Globus pallidus (tissue), 1 donor: ENCODE data around the gene MUC5AC.

Source experiments
- DNase-seq: peaks from one replicate; pipeline ENCODE4 v3.0.0-alpha.2; 2015; ENCODE audit warnings: low spot score

MUC5AC gene

GRCh38 chr11:1225386-1226225 lies 67.9 kb downstream of the MUC5AC start:
- DNase-seq = no peak

DNA sequence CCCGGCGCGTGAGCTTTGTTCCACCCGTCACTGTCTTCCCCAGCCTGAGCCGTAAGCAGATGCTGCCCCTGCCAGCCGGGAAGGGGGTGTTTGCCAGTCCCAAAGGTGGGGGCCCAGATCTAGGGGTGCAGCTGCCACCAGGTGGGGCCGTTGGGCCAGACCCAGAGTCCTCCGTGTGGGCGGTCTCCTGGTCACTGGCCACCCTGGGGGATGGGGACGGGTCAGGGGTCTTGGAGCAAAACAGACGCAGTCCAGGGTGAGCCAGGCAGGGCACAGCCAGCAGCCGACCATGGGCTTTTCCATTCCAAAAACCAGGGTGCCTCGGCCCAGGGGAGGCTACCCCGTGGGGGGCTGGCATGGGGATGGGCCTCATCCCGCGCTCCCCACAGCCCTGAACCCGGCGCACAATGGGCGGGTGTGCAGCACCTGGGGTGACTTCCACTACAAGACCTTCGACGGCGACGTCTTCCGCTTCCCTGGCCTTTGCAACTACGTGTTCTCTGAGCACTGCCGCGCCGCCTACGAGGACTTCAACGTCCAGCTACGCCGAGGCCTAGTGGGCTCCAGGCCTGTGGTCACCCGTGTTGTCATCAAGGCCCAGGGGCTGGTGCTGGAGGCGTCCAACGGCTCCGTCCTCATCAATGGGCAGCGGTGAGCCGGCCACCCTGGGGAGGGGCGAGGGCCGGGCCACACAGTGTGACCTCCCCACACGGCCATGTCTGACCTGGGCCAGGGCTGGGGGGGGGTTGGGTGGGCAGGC lies 68.7 kb downstream of the MUC5AC start:
- DNase-seq = no peak

GRCh38 chr11:1226986-1227550 lies 69.3 kb downstream of the MUC5AC start:
- no peak for DNase-seq

DNA sequence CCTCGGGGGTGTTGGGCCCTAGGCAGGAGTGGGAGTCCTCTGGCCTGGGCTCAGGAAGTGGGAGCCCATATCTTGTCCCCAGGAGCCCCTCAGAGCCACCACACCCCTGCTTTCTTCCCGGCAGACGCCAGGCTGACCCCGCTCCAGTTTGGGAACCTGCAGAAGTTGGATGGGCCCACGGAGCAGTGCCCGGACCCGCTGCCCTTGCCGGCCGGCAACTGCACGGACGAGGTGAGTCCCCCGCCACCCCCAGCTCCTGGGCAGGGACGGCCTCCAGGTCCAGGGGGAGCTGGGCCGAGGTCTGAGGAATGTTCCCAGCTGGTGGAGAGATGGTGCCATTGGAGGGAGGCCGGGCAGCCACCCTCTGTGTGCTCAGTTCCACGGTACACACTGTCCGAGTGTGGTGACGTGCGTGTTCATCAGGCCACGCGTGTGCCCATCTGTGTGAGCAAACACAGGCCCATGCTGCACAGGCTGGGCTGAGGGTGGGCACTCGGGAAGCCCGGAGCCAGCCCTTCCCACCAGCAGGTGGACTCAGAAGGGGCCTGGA lies 69.9 kb downstream of the MUC5AC start:
- no peak for DNase-seq

DNA sequence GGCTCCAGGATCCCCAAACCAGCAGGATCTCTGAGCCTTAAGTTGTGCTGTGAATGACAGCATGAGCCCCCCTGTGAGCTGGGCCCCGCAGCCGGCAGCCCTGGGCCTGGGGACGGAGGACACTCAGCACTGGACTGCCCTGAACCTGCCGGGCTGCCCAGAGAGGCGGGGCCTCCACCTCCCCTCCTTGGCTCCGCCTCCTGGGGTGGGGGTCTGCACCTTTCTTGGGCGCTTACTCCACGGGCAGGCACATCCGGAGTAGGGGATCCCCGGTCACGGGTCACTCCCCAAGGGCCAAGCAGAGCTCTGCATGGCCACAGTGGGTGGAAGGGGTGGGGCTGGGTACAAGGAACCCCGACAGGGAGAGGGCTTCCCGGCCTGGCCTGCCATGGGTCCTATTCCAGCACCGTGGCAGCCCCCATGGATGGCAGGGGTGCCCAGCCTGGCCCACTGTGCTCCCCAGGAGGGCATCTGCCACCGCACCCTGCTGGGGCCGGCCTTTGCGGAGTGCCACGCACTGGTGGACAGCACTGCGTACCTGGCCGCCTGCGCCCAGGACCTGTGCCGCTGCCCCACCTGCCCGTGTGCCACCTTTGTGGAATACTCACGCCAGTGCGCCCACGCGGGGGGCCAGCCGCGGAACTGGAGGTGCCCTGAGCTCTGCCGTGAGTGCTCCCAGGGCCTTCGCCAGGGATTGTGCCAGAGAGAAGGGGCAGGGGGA lies 70.5 kb downstream of the MUC5AC start:
- no peak for DNase-seq

- DNase-seq = no peak
Measured at GRCh38 chr11:1228921-1229451, 71.2 kb downstream of the MUC5AC start.

GRCh38 chr11:1229471-1230120 lies 71.8 kb downstream of the MUC5AC start:
- DNase-seq = no peak

DNA sequence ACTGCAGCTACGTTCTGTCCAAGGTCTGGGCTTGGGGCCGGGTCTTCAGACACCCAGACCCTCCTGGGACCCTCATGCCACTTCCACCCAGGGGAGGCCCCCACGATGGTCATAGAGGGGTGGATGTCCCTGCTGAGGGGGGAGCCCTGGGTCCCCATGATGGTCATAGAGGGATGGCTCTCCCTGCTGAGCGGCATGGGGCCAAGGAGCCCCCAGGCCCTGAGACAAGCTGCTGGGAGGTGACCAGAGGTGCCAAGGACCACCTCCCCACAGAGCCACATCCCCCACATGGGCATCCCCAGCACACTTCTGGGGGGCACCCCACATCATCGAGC lies 72.3 kb downstream of the MUC5AC start:
- DNase-seq = no peak

DNA sequence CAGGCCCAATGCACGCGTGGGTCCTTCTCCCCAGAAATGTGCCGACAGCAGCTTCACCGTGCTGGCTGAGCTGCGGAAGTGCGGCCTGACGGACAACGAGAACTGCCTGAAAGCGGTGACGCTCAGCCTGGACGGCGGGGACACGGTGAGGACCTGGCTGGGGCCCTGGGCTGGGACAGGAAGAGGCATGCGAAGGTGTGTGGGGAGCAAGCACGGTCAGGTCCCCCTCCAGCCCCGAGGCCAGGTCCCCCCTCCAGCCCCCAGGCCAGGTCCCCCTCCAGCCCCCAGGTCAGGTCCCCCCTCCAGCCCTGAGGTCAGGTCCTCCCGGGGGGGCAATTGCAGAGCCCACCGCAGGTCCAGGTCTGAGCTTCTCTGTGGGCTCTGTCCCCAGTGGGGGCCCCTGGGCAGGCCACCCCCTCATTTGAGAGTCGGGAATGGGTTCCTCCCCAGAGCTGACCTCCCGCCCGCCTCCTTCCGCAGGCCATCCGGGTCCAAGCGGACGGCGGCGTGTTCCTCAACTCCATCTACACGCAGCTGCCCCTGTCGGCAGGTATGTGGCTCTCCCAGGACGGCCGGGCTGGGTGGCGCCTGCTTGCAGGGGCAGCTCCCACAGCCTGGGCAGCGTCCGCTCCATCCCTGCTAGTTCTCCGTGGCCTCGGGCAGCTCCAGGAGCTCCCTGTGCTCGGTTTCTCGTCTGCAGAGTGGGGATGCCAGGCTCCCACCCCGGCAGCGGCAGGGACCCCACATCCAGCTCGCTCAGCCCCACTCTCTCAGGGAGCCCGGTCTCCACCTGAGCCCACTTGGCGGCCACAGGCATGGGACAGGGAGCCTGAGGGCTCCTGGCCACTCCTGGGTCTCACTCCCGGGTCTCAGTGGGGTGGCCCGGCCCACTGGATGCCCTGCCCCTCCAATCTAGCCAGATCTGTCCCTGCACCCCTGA lies 73.0 kb downstream of the MUC5AC start:
- DNase-seq = no peak

GRCh38 chr11:1231396-1232020 lies 73.8 kb downstream of the MUC5AC start:
- no peak for DNase-seq

GRCh38 chr11:1232021-1232882 lies 74.5 kb downstream of the MUC5AC start:
- DNase-seq = no peak

DNA sequence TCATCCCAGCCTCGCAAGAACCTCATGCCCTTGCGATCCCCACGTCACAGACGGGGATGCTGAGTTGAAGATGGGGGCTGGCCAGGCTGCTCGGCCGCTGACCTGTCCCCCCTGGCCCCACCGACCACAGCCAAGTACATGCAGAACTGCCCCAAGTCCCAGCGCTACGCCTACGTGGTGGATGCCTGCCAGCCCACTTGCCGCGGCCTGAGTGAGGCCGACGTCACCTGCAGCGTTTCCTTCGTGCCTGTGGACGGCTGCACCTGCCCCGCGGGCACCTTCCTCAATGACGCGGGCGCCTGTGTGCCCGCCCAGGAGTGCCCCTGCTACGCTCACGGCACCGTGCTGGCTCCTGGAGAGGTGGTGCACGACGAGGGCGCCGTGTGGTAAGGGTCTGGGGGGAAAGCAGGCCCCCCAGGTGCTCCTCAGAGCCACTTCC lies 75.1 kb downstream of the MUC5AC start:
- DNase-seq = no peak

GRCh38 chr11:1233351-1234053 lies 75.7 kb downstream of the MUC5AC start:
- DNase-seq = no peak

DNA sequence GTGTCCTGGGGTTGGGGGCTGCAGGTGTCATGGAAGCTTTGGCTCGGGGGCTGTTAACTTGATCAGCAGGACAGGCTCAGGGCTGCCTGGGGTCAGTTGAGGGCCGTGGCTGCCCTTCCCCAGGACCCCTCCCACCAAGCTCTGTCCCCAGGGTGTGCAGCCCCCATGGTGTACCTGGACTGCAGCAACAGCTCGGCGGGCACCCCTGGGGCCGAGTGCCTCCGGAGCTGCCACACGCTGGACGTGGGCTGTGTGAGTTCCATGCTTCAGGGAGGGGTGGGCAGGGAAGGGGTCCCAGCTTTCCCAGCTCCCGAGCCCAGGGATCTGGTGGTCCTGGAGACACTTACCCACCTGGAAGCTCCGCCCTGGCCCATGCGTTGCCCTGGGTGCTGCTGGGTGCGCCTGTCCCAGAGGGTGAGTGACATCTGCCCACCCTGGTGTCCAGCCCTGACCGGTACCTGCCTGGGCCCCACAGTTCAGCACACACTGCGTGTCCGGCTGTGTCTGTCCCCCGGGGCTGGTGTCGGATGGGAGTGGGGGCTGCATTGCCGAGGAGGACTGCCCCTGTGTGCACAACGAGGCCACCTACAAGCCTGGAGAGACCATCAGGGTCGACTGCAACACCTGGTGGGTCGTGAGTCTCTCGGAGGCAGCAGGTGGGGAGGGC lies 76.4 kb downstream of the MUC5AC start:
- DNase-seq = no peak

GRCh38 chr11:1234771-1235305 lies 77.1 kb downstream of the MUC5AC start:
- DNase-seq = no peak

DNA sequence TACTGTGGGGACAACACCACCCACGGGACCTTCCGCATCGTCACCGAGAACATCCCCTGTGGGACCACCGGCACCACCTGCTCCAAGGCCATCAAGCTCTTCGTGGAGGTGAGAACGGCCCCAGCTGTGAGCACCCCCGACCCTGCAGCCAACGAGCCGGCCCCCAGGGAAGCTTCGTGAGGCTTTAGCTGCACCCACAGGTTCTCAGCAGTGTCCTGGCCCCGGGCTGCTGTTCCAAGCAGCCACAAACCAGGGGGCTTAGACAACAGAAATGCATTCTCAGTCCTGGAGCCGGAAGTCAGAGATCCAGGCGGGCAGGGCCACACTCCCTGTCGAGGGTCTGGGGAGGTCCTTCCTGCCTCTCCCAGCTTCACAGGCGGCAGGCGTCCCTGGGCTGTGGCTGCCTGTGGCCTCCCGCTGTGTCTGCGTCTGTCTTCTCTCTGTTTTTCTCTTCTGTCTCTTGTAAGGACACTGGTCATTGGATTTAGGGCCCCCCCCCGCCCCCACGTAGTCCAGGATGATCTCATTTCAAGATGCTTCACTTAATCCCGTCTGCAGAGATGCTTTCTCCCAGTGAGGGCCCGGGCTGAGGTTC lies 77.7 kb downstream of the MUC5AC start:
- no peak for DNase-seq

GRCh38 chr11:1235901-1236315 lies 78.2 kb downstream of the MUC5AC start:
- DNase-seq = no peak
